ENCODE data around the gene PHC2.

PHC2 gene

DNA sequence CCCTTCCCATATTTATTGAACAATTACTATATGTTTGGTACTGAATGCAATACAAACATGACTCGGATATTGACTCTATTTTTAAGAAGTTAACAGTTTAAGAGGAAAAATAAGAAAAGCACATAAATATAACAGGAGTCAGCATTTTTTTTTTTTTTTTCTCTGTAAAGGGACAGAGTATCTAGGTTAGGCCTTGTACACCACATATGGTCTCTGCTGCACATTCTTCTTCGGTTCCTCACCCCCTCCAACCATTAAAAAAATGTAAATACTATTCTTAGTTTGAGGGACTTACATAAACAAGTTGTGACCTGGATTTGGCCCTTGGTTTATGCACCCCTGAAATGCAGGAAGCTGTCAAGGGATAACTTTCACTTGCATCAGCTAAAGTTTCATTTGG is 40.4 kb downstream of the PHC2 start:
- no peak for DNase-seq (ENCODE audit: low read depth, low spot score)

DNA sequence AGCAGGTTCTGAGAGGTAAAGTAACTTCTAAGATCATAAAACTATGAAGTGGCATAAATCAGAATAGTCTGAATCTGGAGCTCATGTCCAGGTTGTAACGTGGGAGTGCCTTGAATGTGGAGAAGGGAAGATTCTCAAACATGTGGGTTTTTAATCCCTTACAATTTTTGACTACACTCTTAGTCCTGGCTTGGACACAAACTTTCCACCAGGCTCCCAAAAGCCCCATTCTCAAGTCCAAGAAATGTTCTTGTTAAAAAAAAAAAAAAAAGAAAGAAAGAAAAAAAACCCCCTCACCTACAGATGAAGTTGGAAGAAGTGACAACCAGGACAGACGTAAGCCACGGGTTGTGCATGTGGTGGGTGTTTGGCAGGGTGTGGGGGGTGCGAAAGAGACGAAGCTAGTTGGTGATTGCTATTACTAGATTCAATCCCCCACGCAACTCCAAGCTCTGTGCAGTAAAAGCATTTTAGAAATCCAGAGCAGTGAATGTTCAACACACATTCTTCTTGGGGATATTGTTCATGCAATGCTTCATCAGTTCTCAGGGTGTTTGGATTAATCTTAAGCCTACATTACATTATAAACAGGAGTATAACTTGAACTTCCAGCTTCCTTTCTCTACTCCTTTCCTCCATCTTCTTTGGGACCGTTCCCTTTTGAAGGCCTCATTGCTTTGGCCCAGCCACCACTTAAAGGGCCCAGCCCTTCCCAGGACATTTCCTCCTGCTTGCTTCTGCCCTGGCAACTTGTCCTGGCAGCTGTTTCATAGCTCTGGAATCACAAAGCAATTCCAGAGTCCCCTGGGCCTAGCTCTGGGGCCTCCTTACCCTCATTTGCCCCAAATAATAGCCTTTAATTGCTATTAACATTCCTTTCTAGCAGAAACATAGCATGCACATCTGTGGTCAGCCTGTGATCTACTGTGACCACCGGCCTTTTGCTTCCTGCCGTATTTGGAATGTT is 41.8 kb downstream of the PHC2 start:
- peak; percentile 78 for DNase-seq (ENCODE audit: low read depth, low spot score)

DNA sequence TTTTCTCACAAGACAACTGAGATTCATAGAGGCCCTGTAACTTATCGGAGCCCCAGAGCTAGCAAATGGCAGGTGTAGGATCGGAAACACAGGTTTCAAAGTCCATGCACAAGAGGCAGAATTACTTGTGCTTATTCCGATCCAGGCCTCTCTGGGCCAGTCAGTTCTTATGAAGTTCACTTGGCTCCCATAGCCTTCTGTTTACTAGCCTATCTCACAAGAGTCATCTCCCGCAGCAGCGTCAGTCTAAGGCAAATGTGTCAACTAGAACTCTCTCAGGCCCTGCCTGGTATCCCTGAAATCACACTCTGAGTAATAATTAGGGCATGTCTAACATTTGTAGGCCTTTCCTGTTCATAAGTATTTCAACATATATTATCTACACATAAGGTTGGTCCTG is 43.3 kb downstream of the PHC2 start:
- DNase-seq (ENCODE audit: low read depth, low spot score): no peak

DNA sequence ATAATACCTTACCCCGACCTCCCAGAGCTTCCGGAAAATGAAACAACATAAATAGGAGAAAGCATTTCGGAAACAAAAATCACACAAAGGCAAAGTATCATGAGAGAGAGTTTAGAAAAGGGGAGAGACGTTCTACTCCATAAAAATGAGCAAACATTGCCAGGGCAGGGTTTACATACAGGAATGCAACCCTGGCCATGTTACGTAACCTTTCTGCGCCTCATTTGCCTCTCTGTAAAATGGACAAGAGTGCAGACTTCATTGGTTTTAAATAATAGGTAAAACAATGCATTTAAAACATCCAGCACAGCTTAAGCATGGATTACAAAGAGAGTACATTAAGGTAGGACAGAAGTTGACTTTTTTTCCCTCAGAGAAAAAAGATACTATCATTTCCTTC is 45.6 kb downstream of the PHC2 start:
- no peak for DNase-seq (ENCODE audit: low read depth, low spot score)

- DNase-seq (ENCODE audit: low read depth, low spot score): peak; percentile 85
Observed at GRCh38 chr1:33384040-33384812, 46.7 kb downstream of the PHC2 start.

GRCh38 chr1:33383489-33383888 is 47.4 kb downstream of the PHC2 start:
- no peak for DNase-seq (ENCODE audit: low read depth, low spot score)

GRCh38 chr1:33382661-33383415 is 48.1 kb downstream of the PHC2 start:
- DNase-seq (ENCODE audit: low read depth, low spot score): peak; percentile 38

DNA sequence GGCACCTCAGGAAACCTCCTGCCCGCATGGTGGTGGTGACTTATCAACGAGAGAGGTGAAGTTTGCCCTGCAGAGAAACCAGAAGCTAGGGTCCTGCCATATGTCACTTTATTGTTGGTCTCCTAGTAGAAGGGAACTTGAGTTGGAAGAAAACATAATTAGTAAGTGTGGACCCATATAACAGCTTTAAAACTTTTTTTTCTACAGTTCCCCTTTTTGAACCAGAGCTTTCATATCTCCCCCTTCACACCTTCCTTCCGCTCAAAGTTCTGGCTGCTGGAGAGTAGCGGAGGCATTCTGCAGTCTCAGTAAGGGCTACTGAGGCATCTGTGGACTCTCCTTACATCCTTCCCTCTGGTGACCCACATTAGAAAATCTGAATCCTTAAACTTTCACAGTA is 48.9 kb downstream of the PHC2 start:
- no peak for DNase-seq (ENCODE audit: low read depth, low spot score)

- peak; percentile 50 for DNase-seq (ENCODE audit: low read depth, low spot score)
Observed at GRCh38 chr1:33380811-33381210, 50.1 kb downstream of the PHC2 start.

- DNase-seq (ENCODE audit: low read depth, low spot score): no peak
Observed at GRCh38 chr1:33379631-33380354, 51.1 kb downstream of the PHC2 start.

DNA sequence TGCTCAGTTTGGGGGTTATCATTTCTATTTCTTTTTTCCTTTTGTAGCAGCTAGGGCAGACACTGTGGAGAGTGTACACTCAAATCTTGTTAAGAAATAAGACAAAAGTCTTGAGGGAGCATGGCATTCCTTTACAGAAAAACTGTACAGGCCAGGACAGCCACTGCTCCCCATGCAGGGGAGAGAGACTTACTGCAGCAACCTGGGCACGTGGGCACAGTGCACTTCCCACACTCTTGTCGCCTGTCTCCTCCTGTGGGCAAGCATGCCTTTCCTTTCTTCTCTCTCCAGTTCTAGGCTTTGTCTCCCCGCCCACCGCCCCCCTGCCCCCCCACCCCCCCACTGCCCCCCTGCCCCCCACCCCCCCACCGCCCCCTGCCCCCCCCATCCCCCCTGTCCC is 51.9 kb downstream of the PHC2 start:
- no peak for DNase-seq (ENCODE audit: low read depth, low spot score)

DNA sequence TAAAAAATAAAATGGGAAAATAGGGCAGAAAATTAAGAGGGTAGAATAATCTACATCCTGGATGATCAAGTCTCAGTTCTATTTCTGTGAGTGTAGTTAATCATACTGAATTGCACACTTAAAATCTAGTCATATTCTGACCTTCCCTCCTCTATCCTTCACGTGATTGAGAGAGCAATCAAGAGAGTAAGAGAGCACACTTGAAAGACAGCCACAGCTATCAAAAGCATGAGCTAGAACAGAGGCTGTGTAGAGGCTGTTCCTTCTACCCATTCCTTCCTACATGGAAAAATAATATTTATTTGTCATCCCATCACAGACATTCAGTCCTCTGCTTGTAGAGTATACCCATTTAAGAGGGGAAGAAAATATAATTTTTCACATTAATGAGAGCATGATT is 52.4 kb downstream of the PHC2 start:
- no peak for DNase-seq (ENCODE audit: low read depth, low spot score)

GRCh38 chr1:33377756-33378155 is 53.1 kb downstream of the PHC2 start:
- peak; percentile 46 for DNase-seq (ENCODE audit: low read depth, low spot score)

- no peak for DNase-seq (ENCODE audit: low read depth, low spot score)
Observed at GRCh38 chr1:33377013-33377412, 53.9 kb downstream of the PHC2 start.

DNA sequence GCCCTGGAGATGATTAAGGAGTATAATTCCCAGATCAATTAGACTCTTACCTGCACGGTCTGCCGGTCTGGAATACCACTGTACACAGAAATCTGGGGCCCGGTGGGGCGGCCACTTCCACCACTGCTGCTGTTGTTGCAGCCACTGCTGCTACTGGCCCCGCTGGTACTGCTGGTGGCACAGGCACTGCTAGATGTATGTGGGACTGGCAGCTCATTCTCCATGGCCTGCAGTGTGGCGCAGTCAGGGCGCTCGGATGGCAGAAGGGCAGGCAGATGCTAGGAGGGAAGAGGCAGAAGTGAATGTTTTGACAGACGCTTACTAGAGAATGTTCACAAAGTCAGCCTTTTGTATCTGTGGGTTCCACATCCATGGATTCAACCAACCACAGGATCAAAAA is 55.6 kb downstream of the PHC2 start:
- DNase-seq (ENCODE audit: low read depth, low spot score): no peak

- DNase-seq (ENCODE audit: low read depth, low spot score): peak; percentile 48
Observed at GRCh38 chr1:33374336-33375105, 56.4 kb downstream of the PHC2 start.

- no peak for DNase-seq (ENCODE audit: low read depth, low spot score)
Observed at GRCh38 chr1:33373606-33374005, 57.3 kb downstream of the PHC2 start.

DNA sequence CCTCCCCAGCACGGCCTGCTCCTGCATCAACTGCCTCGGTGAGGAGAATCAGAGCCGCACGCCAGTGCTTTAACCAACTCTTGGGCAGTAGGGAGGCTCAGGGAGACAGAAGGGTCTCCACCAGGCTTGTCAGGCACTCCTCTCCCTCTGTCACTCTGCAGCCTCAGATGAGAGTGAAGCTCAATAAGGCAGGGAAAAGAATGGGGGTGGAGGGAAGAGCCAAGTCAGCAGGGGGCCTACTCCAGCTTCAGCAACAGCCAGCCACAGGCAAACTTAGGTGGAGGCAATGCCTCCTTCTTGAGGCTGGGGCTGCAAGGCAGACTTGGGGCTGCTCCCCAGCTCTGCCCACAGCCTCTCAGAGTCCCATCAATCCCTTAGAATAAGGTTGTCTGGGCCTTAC is 58.2 kb downstream of the PHC2 start:
- no peak for DNase-seq (ENCODE audit: low read depth, low spot score)

- DNase-seq (ENCODE audit: low read depth, low spot score): no peak
Observed at GRCh38 chr1:33372162-33372561, 58.7 kb downstream of the PHC2 start.

DNA sequence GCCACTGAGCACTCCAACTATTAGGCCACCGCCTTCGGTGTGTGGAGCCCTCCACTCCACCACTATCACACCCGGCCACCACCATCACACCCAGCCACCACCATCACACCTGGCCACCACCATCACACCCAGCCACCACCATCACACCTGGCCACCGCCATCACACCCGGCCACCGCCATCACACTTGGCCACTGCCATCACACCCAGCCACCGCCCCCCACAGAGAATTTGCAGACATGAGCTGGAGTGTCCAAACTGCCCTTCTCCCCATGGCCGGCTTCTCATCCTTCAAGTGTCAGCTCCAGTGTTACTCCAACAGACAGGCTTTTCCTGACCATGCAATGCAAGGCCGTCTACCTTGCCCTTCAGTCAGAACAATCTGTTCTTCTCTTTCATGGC is 59.6 kb downstream of the PHC2 start:
- DNase-seq (ENCODE audit: low read depth, low spot score): no peak

GRCh38 chr1:33370827-33371226 is 60.1 kb downstream of the PHC2 start:
- no peak for DNase-seq (ENCODE audit: low read depth, low spot score)

All from astrocyte of the hippocampus (primary cell).